ENCODE results near the gene PAWR. TPM values are rescaled to one million over a fixed set of nuclear protein-coding genes. Genes with fewer than 3 reads are reported as not detected.

The PAWR gene
- total and polyA plus RNA-seq, 2 of the 13 experiments (the other 11 are each of a cell fraction or from before 2014, with no cell fraction given): 29.1 to 36.1 TPM

- TF ChIP-seq THRA (CRISPR knock-in tag; IDR thresholded peaks at IDR 0.05; ENCODE audit: borderline replicate concordance): peak; percentile 48; the same call in 1 of the 2 replicates
- TF ChIP-seq ETV5 (CRISPR knock-in tag; IDR thresholded peaks at IDR 0.05; ENCODE audit: borderline replicate concordance): peak; percentile 98
- TF ChIP-seq ZNF883 (CRISPR knock-in tag; IDR thresholded peaks at IDR 0.05; ENCODE audit: not compliant biosample characterization): no peak
- TF ChIP-seq ZBTB20 (CRISPR knock-in tag; IDR thresholded peaks at IDR 0.05; ENCODE audit: borderline replicate concordance, low read depth): peak; percentile 90; the same call in 1 of the 2 replicates
- TF ChIP-seq GRHL1 (CRISPR knock-in tag; conservative IDR thresholded peaks at IDR 0.05): no peak
- no peak for TF ChIP-seq ZNF260 (CRISPR knock-in tag; IDR thresholded peaks at IDR 0.05; ENCODE audit: borderline replicate concordance, low read depth)
- TF ChIP-seq ZNF33A (CRISPR knock-in tag; IDR thresholded peaks at IDR 0.05; ENCODE audit: borderline replicate concordance): peak; percentile 87; the same call in 1 of the 2 replicates
- TF ChIP-seq ETS1 (CRISPR knock-in tag; IDR thresholded peaks at IDR 0.05): no peak
- TF ChIP-seq ZNF136 (CRISPR knock-in tag; IDR thresholded peaks at IDR 0.05; ENCODE audit: low read depth): no peak
- TF ChIP-seq FOXP1 (IDR thresholded peaks at IDR 0.05): 0 out of 2 replicates have a peak, but pooled peaks have one; percentile 40
- TF ChIP-seq FOXP1 (CRISPR knock-in tag; IDR thresholded peaks at IDR 0.05): peak; percentile 95
- TF ChIP-seq, protein P1, sequence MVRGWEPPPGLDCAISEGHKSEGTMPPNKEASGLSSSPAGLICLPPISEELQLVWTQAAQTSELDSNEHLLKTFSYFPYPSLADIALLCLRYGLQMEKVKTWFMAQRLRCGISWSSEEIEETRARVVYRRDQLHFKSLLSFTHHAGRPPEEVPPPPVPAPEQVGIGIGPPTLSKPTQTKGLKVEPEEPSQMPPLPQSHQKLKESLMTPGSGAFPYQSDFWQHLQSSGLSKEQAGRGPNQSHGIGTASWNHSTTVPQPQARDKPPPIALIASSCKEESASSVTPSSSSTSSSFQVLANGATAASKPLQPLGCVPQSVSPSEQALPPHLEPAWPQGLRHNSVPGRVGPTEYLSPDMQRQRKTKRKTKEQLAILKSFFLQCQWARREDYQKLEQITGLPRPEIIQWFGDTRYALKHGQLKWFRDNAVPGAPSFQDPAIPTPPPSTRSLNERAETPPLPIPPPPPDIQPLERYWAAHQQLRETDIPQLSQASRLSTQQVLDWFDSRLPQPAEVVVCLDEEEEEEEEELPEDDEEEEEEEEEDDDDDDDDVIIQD (CRISPR knock-in tag; IDR thresholded peaks at IDR 0.05; ENCODE audit: low read depth): peak; percentile 71
- TF ChIP-seq, protein P2, sequence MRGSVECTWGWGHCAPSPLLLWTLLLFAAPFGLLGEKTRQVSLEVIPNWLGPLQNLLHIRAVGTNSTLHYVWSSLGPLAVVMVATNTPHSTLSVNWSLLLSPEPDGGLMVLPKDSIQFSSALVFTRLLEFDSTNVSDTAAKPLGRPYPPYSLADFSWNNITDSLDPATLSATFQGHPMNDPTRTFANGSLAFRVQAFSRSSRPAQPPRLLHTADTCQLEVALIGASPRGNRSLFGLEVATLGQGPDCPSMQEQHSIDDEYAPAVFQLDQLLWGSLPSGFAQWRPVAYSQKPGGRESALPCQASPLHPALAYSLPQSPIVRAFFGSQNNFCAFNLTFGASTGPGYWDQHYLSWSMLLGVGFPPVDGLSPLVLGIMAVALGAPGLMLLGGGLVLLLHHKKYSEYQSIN (CRISPR knock-in tag; IDR thresholded peaks at IDR 0.05; ENCODE audit: borderline replicate concordance): no peak
- peak; percentile 86 for TF ChIP-seq TEAD3 (CRISPR knock-in tag; optimal IDR thresholded peaks at IDR 0.05; ENCODE audit: borderline replicate concordance)
- TF ChIP-seq ZNF441 (CRISPR knock-in tag; IDR thresholded peaks at IDR 0.05; ENCODE audit: borderline replicate concordance): no peak; the same call in 1 of the 2 replicates
- TF ChIP-seq PPARG (CRISPR knock-in tag; conservative IDR thresholded peaks at IDR 0.05): peak; percentile 91
- TF ChIP-seq E2F1 (CRISPR knock-in tag; IDR thresholded peaks at IDR 0.05): no peak
- TF ChIP-seq CREB1 (IDR thresholded peaks at IDR 0.05): no peak
- peak; percentile 10; the same call in 1 of the 2 replicates for TF ChIP-seq CREB1 (CRISPR knock-in tag; IDR thresholded peaks at IDR 0.05)
- TF ChIP-seq ZNF101 (CRISPR knock-in tag; IDR thresholded peaks at IDR 0.05; ENCODE audit: borderline replicate concordance, low read depth): no peak
Observed at GRCh38 chr12:79547735-79548609, 142.8 kb downstream of the PAWR start (continued).
